Measurements from ENCODE around the gene IL17RC. TPM values are rescaled to one million over a fixed set of nuclear protein-coding genes. Genes with fewer than 3 reads are reported as not detected.
A peak's percentile ranks its signal among the peaks of the same experiment; 100 is the strongest.

IL17RC gene
- total RNA-seq, 4 donors from 2014 or later: 61.1 to 74.4 (median 67.1) TPM

- H3K27me3 ChIP-seq: no peaks in the 10 kb centered on the region
- no peaks in the 10 kb centered on the region for H3K9me3 ChIP-seq
- intact Hi-C loops (cut with DNase I; ENCODE audit: low total_unique reads): no loop called here
- H3K36me3 ChIP-seq: peaks cover 0 to 74% (median 29%) of the 10 kb centered on the region in 4 donors
- in situ Hi-C loops (cut with MboI; ENCODE audit: low pct_ligation_motif_present in 1 of 4, low pct_unique_long_range_greater_than_20kb in 1 of 4, low sequenced_read_pairs in 3 of 4): no loop called here
- TF ChIP-seq EP300 (IDR thresholded peaks at IDR 0.05; ENCODE audit: low read depth): no peak
- 90 to 97% methylated on average over 4 of the region's 4 CpGs for WGBS, 2 donors (ENCODE audit: low coverage in 1 of 2)
- no peak overlapping the region for H3K4me3 ChIP-seq
- H3K4me1 ChIP-seq: no peaks in the 10 kb centered on the region
- DNase-seq: no peak
- H3K27ac ChIP-seq: no peak overlapping the region
These were observed 52.7 kb downstream of the IL17RC start for GRCh38 chr3:9969632-9970019.

GRCh38 chr3:9970020-9970652 lies 53.2 kb downstream of the IL17RC start:
- Histone ChIP-seq H3K9me3 (no peaks in the 10 kb centered on the region), H3K27ac (no peak overlapping the region), H3K4me1 (no peaks in the 10 kb centered on the region), H3K4me3 (no peak overlapping the region), H3K36me3 (peaks cover 0 to 80% (median 31%) of the 10 kb centered on the region in 4 donors), H3K27me3 (no peaks in the 10 kb centered on the region)
- 68 to 73% methylated on average over 2 to 3 of the region's 3 CpGs for WGBS, 2 donors (ENCODE audit: low coverage in 1 of 2)
- in situ Hi-C loops (cut with MboI; ENCODE audit: low pct_ligation_motif_present in 1 of 4, low pct_unique_long_range_greater_than_20kb in 1 of 4, low sequenced_read_pairs in 3 of 4): no loop called here
- TF ChIP-seq POLR2AphosphoS5 (IDR thresholded peaks at IDR 0.05): no peak
- no peak for TF ChIP-seq CTCF (IDR thresholded peaks at IDR 0.05)
- TF ChIP-seq EP300 (IDR thresholded peaks at IDR 0.05; ENCODE audit: low read depth): no peak
- TF ChIP-seq POLR2A (IDR thresholded peaks at IDR 0.05): no peak
- no peak for DNase-seq
- intact Hi-C loops (cut with DNase I; ENCODE audit: low total_unique reads): no loop called here

GRCh38 chr3:9976721-9977709 lies 60.1 kb downstream of the IL17RC start:
- Histone ChIP-seq H3K4me3 (no peak overlapping the region), H3K27ac (peak overlapping the region; percentile 68 to 80 (median 76)), H3K27me3 (no peaks in the 10 kb centered on the region), H3K36me3 (peaks cover 0 to 47% (median 20%) of the 10 kb centered on the region in 4 donors), H3K4me1 (peaks cover 6 to 18% (median 10%) of the 10 kb centered on the region in 4 donors), H3K9me3 (no peaks in the 10 kb centered on the region)
- intact Hi-C loops (cut with DNase I; ENCODE audit: low total_unique reads) (no loop called here), in situ Hi-C loops (cut with MboI; ENCODE audit: low pct_ligation_motif_present in 1 of 4, low pct_unique_long_range_greater_than_20kb in 1 of 4, low sequenced_read_pairs in 3 of 4) (loop anchor here in 2 of 4 donors (25.0 kb wide), 1 partner anchor 260 kb away; the partner anchor contains the start of gene TATDN2 (in 2 of the 2))
- WGBS, 2 donors (ENCODE audit: low coverage in 1 of 2): 59 to 69% methylated on average over 5 to 7 of the region's 7 CpGs
- peak; percentile 55 for DNase-seq
- TF ChIP-seq POLR2AphosphoS5 (IDR thresholded peaks at IDR 0.05): peak; percentile 49 to 59 (median 56)
- TF ChIP-seq EP300 (IDR thresholded peaks at IDR 0.05; ENCODE audit: low read depth): no peak
- no peak for TF ChIP-seq POLR2A (IDR thresholded peaks at IDR 0.05)
- no peak for TF ChIP-seq CTCF (IDR thresholded peaks at IDR 0.05)

- Histone ChIP-seq H3K4me3 (no peak overlapping the region), H3K27me3 (no peaks in the 10 kb centered on the region), H3K4me1 (peaks cover 6 to 26% (median 10%) of the 10 kb centered on the region in 4 donors), H3K36me3 (peaks cover 0 to 29% (median 11%) of the 10 kb centered on the region in 4 donors), H3K9me3 (no peaks in the 10 kb centered on the region), H3K27ac (peak overlapping the region in 3 of 4 donors; percentile 16 to 80 (median 79))
- in situ Hi-C loops (cut with MboI; ENCODE audit: low pct_ligation_motif_present in 1 of 4, low pct_unique_long_range_greater_than_20kb in 1 of 4, low sequenced_read_pairs in 3 of 4): loop anchor here in 2 of 4 donors (25.0 kb wide), 1 partner anchor 258 kb away; the partner anchor contains the start of gene TATDN2 (in 2 of the 2)
- intact Hi-C loops (cut with DNase I; ENCODE audit: low total_unique reads): no loop called here
- 83 to 89% methylated on average over 5 to 8 of the region's 8 CpGs for WGBS, 2 donors (ENCODE audit: low coverage in 1 of 2)
- DNase-seq: no peak
- no peak for TF ChIP-seq EP300 (IDR thresholded peaks at IDR 0.05; ENCODE audit: low read depth)
- no peak for TF ChIP-seq CTCF (IDR thresholded peaks at IDR 0.05)
- no peak for TF ChIP-seq POLR2A (IDR thresholded peaks at IDR 0.05)
- no peak for TF ChIP-seq POLR2AphosphoS5 (IDR thresholded peaks at IDR 0.05)
These were observed 61.9 kb downstream of the IL17RC start for GRCh38 chr3:9978710-9979305.

Measured in transverse colon (tissue), 4 donors.